HG03354 (cell line): ENCODE measurements around the gene CPA5.

Experiments used
- ATAC-seq: cut with Tn5 transposase; IDR thresholded peaks from one replicate; pipeline ENCODE4 v1.9.1; 2021; ENCODE audit warnings: mild to moderate bottlenecking; ENCODE audit not compliant: unreplicated experiment, poor library complexity, severe bottlenecking

The CPA5 gene

GRCh38 chr7:130356121-130356875 is 11.7 kb downstream of the CPA5 start:
- no peak for ATAC-seq

GRCh38 chr7:130356876-130357611 is 12.4 kb downstream of the CPA5 start:
- ATAC-seq = no peak

- ATAC-seq = no peak
Measured at GRCh38 chr7:130358471-130358870, 13.9 kb downstream of the CPA5 start.

GRCh38 chr7:130359276-130359857 is 14.8 kb downstream of the CPA5 start:
- no peak for ATAC-seq

- ATAC-seq = no peak
Measured at GRCh38 chr7:130360518-130360917, 15.9 kb downstream of the CPA5 start.

- ATAC-seq = no peak
Measured at GRCh38 chr7:130361681-130362080, 17.1 kb downstream of the CPA5 start.

- ATAC-seq = no peak
Measured at GRCh38 chr7:130362251-130362816, 17.7 kb downstream of the CPA5 start.

- ATAC-seq = no peak
Measured at GRCh38 chr7:130363026-130363847, 18.6 kb downstream of the CPA5 start.

GRCh38 chr7:130364451-130364850 is 19.8 kb downstream of the CPA5 start:
- no peak for ATAC-seq

GRCh38 chr7:130365088-130365487 is 20.5 kb downstream of the CPA5 start:
- no peak for ATAC-seq

- ATAC-seq = peak; percentile 82
Measured at GRCh38 chr7:130365511-130366441, 21.2 kb downstream of the CPA5 start.

- no peak for ATAC-seq
Measured at GRCh38 chr7:130366564-130366963, 21.9 kb downstream of the CPA5 start.

GRCh38 chr7:130367088-130367755 is 22.6 kb downstream of the CPA5 start:
- ATAC-seq = no peak

- no peak for ATAC-seq
Measured at GRCh38 chr7:130367836-130368746, 23.5 kb downstream of the CPA5 start.

GRCh38 chr7:130369110-130369711 is 24.6 kb downstream of the CPA5 start:
- no peak for ATAC-seq

- no peak for ATAC-seq
Measured at GRCh38 chr7:130369831-130370550, 25.4 kb downstream of the CPA5 start.
